Measurements from ENCODE around the gene COX7B. TPM values are rescaled to one million over a fixed set of nuclear protein-coding genes. Genes with fewer than 3 reads are reported as not detected.

The COX7B gene
- total and polyA plus RNA-seq, 4 experiments from 2014 or later = 115 to 658 (median 254) TPM

DNA sequence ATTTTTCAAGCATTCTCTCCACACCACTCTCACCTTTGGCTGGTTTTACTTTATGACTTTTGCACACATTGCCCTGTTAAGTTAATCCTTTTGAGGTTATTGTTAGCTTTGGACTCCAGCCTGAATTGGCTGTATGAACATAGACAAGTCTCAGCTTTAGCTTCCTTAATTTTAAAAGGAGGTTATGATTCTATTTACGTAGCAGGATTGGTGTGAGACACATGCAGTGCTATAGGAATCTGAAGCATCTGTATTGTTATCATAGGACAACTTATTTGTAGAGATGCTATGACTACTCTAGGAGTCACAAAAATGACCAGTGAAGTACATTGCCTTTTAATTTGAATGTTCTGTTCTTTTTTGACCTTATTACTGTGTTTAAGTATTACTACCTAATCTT, 54.4 kb downstream of the COX7B start:
- peaks cover 3% of the 10 kb centered on the region for H3K4me1 ChIP-seq (ENCODE audit: insufficient read depth, low read length)
- no peak for DNase-seq
- peaks cover 4% of the 10 kb centered on the region in 2 donors for H3K36me3 Mint-ChIP-seq
- ChIA-PET CTCF (ENCODE audit: partially characterized antibody) (no interaction called here), POLR2A (ENCODE audit: partially characterized antibody) (no interaction called here)
- H3K4me3 ChIP-seq (ENCODE audit: low read length in 2 of 2) = no peak overlapping the region
- peaks cover 0 to 2% (median 0%) of the 10 kb centered on the region in 8 donors for H3K9me3 Mint-ChIP-seq
- peaks cover 10 to 25% (median 16%) of the 10 kb centered on the region in 4 donors for H3K4me1 Mint-ChIP-seq
- no peak overlapping the region for H3K27ac Mint-ChIP-seq
- no peak overlapping the region for H3K27ac ChIP-seq (ENCODE audit: low read depth, low read length)
- H3K27me3 Mint-ChIP-seq = no peaks in the 10 kb centered on the region
- H3K4me3 Mint-ChIP-seq = no peak overlapping the region
- intact Hi-C loops (cut with micrococcal nuclease) = no loop called here
- H3K36me3 ChIP-seq (ENCODE audit: insufficient read depth, low read length) = no peaks in the 10 kb centered on the region
- H3K27me3 ChIP-seq (ENCODE audit: insufficient read depth, low read length) = no peaks in the 10 kb centered on the region
- no peaks in the 10 kb centered on the region for H3K9me3 ChIP-seq (ENCODE audit: control insufficient read depth in 1 of 2, low read length in 2 of 2)

Other genes starting within 250 kb of the COX7B start
- 100 to 1,000 TPM; 106 to 111 TPM for gene ATRX, start 113.3 kb upstream of the COX7B start, total RNA-seq
- 10 to 100 TPM; 24.4 to 80.4 TPM for gene ATRX, start 113.3 kb upstream of the COX7B start, polyA plus RNA-seq
- gene MAGT1, start 4.0 kb upstream of the COX7B start, total RNA-seq = 10 to 100 TPM; 38.6 to 38.8 TPM
- 10 to 100 TPM; 29.5 to 52.7 TPM for gene MAGT1, start 4.0 kb upstream of the COX7B start, polyA plus RNA-seq
- gene ATP7A, start 11.2 kb downstream of the COX7B start, total RNA-seq = 10 to 100 TPM; 15.3 to 16.8 TPM
- gene ATP7A, start 11.2 kb downstream of the COX7B start, polyA plus RNA-seq = 1 to 10 TPM; 3.2 to 6.5 TPM
- gene PGAM4, start 70.2 kb downstream of the COX7B start, total RNA-seq = not detected
- gene PGAM4, start 70.2 kb downstream of the COX7B start, polyA plus RNA-seq = under 1 TPM in 1 of 2 donors, not detected in 1; 0.45 TPM
- gene PGK1, start 204.8 kb downstream of the COX7B start, total RNA-seq = 100 to 1,000 TPM; 205 to 209 TPM
- 100 to 1,000 TPM; 461 to 867 TPM for gene PGK1, start 204.8 kb downstream of the COX7B start, polyA plus RNA-seq
- 10 to 100 TPM; 23.6 to 28.3 TPM for gene TAF9B, start 240.2 kb downstream of the COX7B start, total RNA-seq
- 10 to 100 TPM; 27.1 to 32.8 TPM for gene TAF9B, start 240.2 kb downstream of the COX7B start, polyA plus RNA-seq